Right lobe of liver (tissue), 4 donors: Measurements from ENCODE around the gene SPACA7.

Experiments
- CTCF ChIP-seq, 4 donors: fragments of 200-600 bp in 3 of 4; fragments of 450-650 bp in 1 of 4; IDR thresholded peaks; one replicate each; pipeline versions ENCODE4 v1.5.1 to v1.8.0; 2016 to 2022; ENCODE audit warnings: antibody characterized with exemption in 4 of 4, mild to moderate bottlenecking in 2 of 4
- POLR2A ChIP-seq: fragments of 450-650 bp; IDR thresholded peaks from one replicate; pipeline ENCODE4 v1.6.1; 2017; ENCODE audit warnings: antibody characterized with exemption, mild to moderate bottlenecking
- donor health status: DM: no; HTN: no; CAD: no.
- donor health status: DM: no; HTN: no; CAD: no.
- donor health status: DM: no; HTN: yes; CAD: no.

GRCh38 chr13:112345826-112346172, 30.4 kb upstream of the SPACA7 start:
- no peak for TF ChIP-seq CTCF (IDR thresholded peaks at IDR 0.05)
- TF ChIP-seq POLR2A: no peak
